HEK293 (cell line): Measurements from ENCODE around the gene SREBF1.

Source experiments
- CTCF ChIA-PET: fragments of 350-600 bp; formaldehyde crosslinking; extraction: SDS; loops from one replicate; lab custom pipeline; 2021; ENCODE audit warnings: antibody characterized with exemption; lab: Yijun Ruan, JAX
- POLR2A ChIA-PET: fragments of 300-600 bp; formaldehyde crosslinking; extraction: SDS; loops from one replicate; lab custom pipeline; 2020; ENCODE audit warnings: antibody characterized with exemption, inconsistent platforms; lab: Yijun Ruan, JAX
- H3K27ac ChIP-seq: fragments of 200-500 bp; sonication (Bioruptor generic); 2 replicates; pipeline ENCODE4 v1.5.1; 2014; ENCODE audit warnings: low read depth, low read length, control low read depth, inconsistent platforms; ENCODE audit errors: extremely low read depth
- H3K36me3 ChIP-seq, 2 experiments: fragments of 200-500 bp in 1 of 2; sonication (Bioruptor generic) in 1 of 2; 1 replicate in 1 of 2; 2 replicates in 1 of 2; pipeline ENCODE4 v1.5.1; 2014 to 2017; ENCODE audit warnings: inconsistent platforms in 2 of 2, low read length in 2 of 2; ENCODE audit not compliant: control insufficient read depth in 2 of 2, insufficient read depth in 1 of 2
- H3K4me1 ChIP-seq: fragments of 200-500 bp; sonication (Bioruptor generic); 2 replicates; pipeline ENCODE4 v1.5.1; 2014; ENCODE audit warnings: mild to moderate bottlenecking, low read length, inconsistent platforms; ENCODE audit not compliant: control insufficient read depth, insufficient read depth
- H3K4me3 ChIP-seq: 2 replicates; pipeline ENCODE4 v1.5.1; 2011; ENCODE audit warnings: low read depth, mild to moderate bottlenecking, control low read depth, low read length, moderate library complexity
- H3K9me3 ChIP-seq: fragments of 200-500 bp; sonication (Bioruptor generic); 2 replicates; pipeline ENCODE4 v1.5.1; 2014; ENCODE audit warnings: low read depth, low read length, inconsistent platforms; ENCODE audit not compliant: control insufficient read depth, insufficient read depth
- MYNN ChIP-seq: fragments of 450-650 bp; formaldehyde crosslinking; IDR thresholded peaks from 2 replicates; pipeline ENCODE4 v1.5.1; 2016; ENCODE audit warnings: missing biosample characterization, missing genetic modification characterization, borderline replicate concordance
- SCRT2 ChIP-seq: fragments of 450-650 bp; formaldehyde crosslinking; IDR thresholded peaks from 2 replicates; pipeline ENCODE4 v1.5.1; 2016; ENCODE audit warnings: missing biosample characterization, missing genetic modification characterization
- ZNF133 ChIP-seq: fragments of 450-650 bp; formaldehyde crosslinking; IDR thresholded peaks from 2 replicates; pipeline ENCODE4 v1.5.1; 2016; ENCODE audit warnings: missing biosample characterization, missing genetic modification characterization
- ZNF19 ChIP-seq: fragments of 450-650 bp; formaldehyde crosslinking; IDR thresholded peaks from 2 replicates; pipeline ENCODE4; 2016; ENCODE audit warnings: missing biosample characterization, missing genetic modification characterization, low read depth
- ZNF23 ChIP-seq: fragments of 450-650 bp; formaldehyde crosslinking; IDR thresholded peaks from 2 replicates; pipeline ENCODE4 v1.5.1; 2016; ENCODE audit warnings: missing biosample characterization, missing genetic modification characterization, borderline replicate concordance
- ZNF350 ChIP-seq: fragments of 450-650 bp; formaldehyde crosslinking; IDR thresholded peaks from 2 replicates; pipeline ENCODE4 v1.5.0; 2017; ENCODE audit warnings: missing biosample characterization, mild to moderate bottlenecking, missing genetic modification characterization
- ZNF548 ChIP-seq: fragments of 450-650 bp; formaldehyde crosslinking; IDR thresholded peaks from 2 replicates; pipeline ENCODE4 v1.5.1; 2016; ENCODE audit warnings: missing biosample characterization, missing genetic modification characterization
- ZNF600 ChIP-seq: fragments of 450-650 bp; formaldehyde crosslinking; IDR thresholded peaks from 2 replicates; pipeline ENCODE4 v1.5.1; 2016; ENCODE audit warnings: missing biosample characterization, missing genetic modification characterization
- ZNF610 ChIP-seq: fragments of 450-650 bp; formaldehyde crosslinking; IDR thresholded peaks from 2 replicates; pipeline ENCODE4 v1.5.1; 2016; ENCODE audit warnings: missing biosample characterization, missing genetic modification characterization, borderline replicate concordance
- ZSCAN16 ChIP-seq: fragments of 450-650 bp; formaldehyde crosslinking; IDR thresholded peaks from 2 replicates; pipeline ENCODE4 v1.5.1; 2016; ENCODE audit warnings: missing biosample characterization, missing genetic modification characterization
- TF ChIP-seq, protein P1 (sequence below): fragments of 450-650 bp; formaldehyde crosslinking; IDR thresholded peaks from 2 replicates; pipeline ENCODE4 v1.5.1; 2017; ENCODE audit warnings: missing biosample characterization, missing genetic modification characterization
- TF ChIP-seq, protein P2 (sequence below): fragments of 450-650 bp; formaldehyde crosslinking; IDR thresholded peaks from 2 replicates; pipeline ENCODE4 v1.5.1; 2016; ENCODE audit warnings: missing biosample characterization, missing genetic modification characterization
- TF ChIP-seq, protein P3 (sequence below): fragments of 450-650 bp; formaldehyde crosslinking; IDR thresholded peaks from 2 replicates; pipeline ENCODE4 v1.5.1; 2016; ENCODE audit warnings: missing biosample characterization, missing genetic modification characterization

SREBF1 gene

GRCh38 chr17:17763136-17763535 is 73.7 kb downstream of the SREBF1 start:
- CTCF ChIA-PET, result interaction anchor here (0.5 to 1.5 kb wide), 6 partner anchors 10 to 358 kb away, joined by 3 to 5 read pairs (median 4); no protein-coding TSS in a partner anchor
- Histone ChIP-seq H3K4me3 (no peak overlapping the region), H3K4me1 (peaks cover 4% of the 10 kb centered on the region; the same call in 1 of the 2 replicates), H3K9me3 (no peaks in the 10 kb centered on the region), H3K27ac (no peak overlapping the region), H3K36me3 (peaks cover 0 to 13% of the 10 kb centered on the region in 2 experiments; a peak in 1 of 3 replicates)
- TF ChIP-seq ZNF600 (tag by site-specific recombination) (peak; percentile 57), ZNF23 (tag by site-specific recombination) (no peak)
- POLR2A ChIA-PET, result no interaction called here

DNA sequence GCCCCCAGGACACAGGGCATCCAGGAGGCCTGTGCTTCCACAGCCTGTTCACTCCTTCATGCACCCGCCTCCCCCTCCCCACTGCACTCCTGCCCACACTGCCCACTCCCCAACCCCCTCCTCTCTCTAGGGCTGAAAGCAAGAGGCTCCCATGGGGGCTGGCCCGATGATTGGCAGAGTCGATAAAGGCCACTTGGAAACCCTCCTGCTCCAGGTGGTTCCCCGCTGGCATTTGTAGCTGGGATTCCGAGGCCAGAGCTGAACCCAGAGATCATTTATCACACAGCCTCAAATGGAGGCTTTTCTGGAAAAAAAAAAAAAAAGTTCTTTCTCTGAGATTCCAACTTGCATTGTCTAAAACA is 74.1 kb downstream of the SREBF1 start:
- no peak overlapping the region for H3K27ac ChIP-seq
- CTCF ChIA-PET, result interaction anchor here (0.6 to 0.9 kb wide), 5 partner anchors 9 to 696 kb away, joined by 3 to 4 read pairs (median 3); no protein-coding TSS in a partner anchor
- POLR2A ChIA-PET, result no interaction called here
- H3K4me3 ChIP-seq, result no peak overlapping the region
- H3K36me3 ChIP-seq, result peaks cover 0 to 13% of the 10 kb centered on the region in 2 experiments; a peak in 1 of 3 replicates
- H3K4me1 ChIP-seq, result peaks cover 4% of the 10 kb centered on the region; the same call in 1 of the 2 replicates
- H3K9me3 ChIP-seq, result no peaks in the 10 kb centered on the region
- TF ChIP-seq ZSCAN16 (tag by site-specific recombination) (no peak), SCRT2 (tag by site-specific recombination) (no peak), ZNF610 (tag by site-specific recombination) (no peak), ZNF133 (tag by site-specific recombination) (no peak), ZNF350 (tag by site-specific recombination) (no peak), MYNN (no peak), ZNF19 (tag by site-specific recombination) (no peak), ZNF548 (no peak)
- TF ChIP-seq, protein P1, sequence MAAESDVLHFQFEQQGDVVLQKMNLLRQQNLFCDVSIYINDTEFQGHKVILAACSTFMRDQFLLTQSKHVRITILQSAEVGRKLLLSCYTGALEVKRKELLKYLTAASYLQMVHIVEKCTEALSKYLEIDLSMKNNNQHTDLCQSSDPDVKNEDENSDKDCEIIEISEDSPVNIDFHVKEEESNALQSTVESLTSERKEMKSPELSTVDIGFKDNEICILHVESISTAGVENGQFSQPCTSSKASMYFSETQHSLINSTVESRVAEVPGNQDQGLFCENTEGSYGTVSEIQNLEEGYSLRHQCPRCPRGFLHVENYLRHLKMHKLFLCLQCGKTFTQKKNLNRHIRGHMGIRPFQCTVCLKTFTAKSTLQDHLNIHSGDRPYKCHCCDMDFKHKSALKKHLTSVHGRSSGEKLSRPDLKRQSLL, result no peak
- TF ChIP-seq, protein P2, sequence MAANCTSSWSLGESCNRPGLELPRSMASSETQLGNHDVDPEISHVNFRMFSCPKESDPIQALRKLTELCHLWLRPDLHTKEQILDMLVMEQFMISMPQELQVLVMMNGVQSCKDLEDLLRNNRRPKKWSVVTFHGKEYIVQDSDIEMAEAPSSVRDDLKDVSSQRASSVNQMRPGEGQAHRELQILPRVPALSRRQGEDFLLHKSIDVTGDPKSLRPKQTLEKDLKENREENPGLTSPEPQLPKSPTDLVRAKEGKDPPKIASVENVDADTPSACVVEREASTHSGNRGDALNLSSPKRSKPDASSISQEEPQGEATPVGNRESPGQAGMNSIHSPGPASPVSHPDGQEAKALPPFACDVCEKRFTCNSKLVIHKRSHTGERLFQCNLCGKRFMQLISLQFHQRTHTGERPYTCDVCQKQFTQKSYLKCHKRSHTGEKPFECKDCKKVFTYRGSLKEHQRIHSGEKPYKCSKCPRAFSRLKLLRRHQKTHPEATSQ (tag by site-specific recombination), result no peak
- TF ChIP-seq, protein P3, sequence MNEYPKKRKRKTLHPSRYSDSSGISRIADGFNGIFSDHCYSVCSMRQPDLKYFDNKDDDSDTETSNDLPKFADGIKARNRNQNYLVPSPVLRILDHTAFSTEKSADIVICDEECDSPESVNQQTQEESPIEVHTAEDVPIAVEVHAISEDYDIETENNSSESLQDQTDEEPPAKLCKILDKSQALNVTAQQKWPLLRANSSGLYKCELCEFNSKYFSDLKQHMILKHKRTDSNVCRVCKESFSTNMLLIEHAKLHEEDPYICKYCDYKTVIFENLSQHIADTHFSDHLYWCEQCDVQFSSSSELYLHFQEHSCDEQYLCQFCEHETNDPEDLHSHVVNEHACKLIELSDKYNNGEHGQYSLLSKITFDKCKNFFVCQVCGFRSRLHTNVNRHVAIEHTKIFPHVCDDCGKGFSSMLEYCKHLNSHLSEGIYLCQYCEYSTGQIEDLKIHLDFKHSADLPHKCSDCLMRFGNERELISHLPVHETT (tag by site-specific recombination), result no peak
- TF ChIP-seq, all 188 proteins: peak for 0
